Ishikawa (cell line): ENCODE data around the gene RREB1.

ENCODE experiments used
- CREB1 ChIP-seq: IDR thresholded peaks from 2 replicates; pipeline ENCODE4 v1.6.1; 2012; ENCODE audit warnings: low read depth
- EGR1 ChIP-seq: IDR thresholded peaks from 2 replicates; pipeline ENCODE4 v1.6.1; 2012
- EP300 ChIP-seq: IDR thresholded peaks from 2 replicates; pipeline ENCODE4 v1.6.1; 2012; ENCODE audit warnings: borderline replicate concordance
- RAD21 ChIP-seq: IDR thresholded peaks from 2 replicates; pipeline ENCODE4 v1.6.1; 2012; ENCODE audit warnings: low read depth
- REST ChIP-seq: IDR thresholded peaks from 2 replicates; pipeline ENCODE4 v1.6.1; 2012; ENCODE audit warnings: low read depth, mild to moderate bottlenecking
- TAF1 ChIP-seq: IDR thresholded peaks from 2 replicates; pipeline ENCODE4 v1.6.1; 2012; ENCODE audit warnings: low read depth, mild to moderate bottlenecking
- TCF12 ChIP-seq: IDR thresholded peaks from 2 replicates; pipeline ENCODE4 v1.6.1; 2012; ENCODE audit warnings: low read depth
- TEAD4 ChIP-seq: IDR thresholded peaks from 2 replicates; pipeline ENCODE4 v1.6.1; 2012
- YY1 ChIP-seq: IDR thresholded peaks from 2 replicates; pipeline ENCODE4 v1.6.1; 2012; ENCODE audit warnings: low read depth
- ZBTB7A ChIP-seq: IDR thresholded peaks from 2 replicates; pipeline ENCODE4 v1.6.1; 2012; ENCODE audit warnings: low read depth
- TF ChIP-seq, protein P1 (sequence below): IDR thresholded peaks from 2 replicates; pipeline ENCODE4 v1.6.1; 2012

- TF ChIP-seq EP300 (peak; percentile 48; the same call in 1 of the 2 replicates), REST (no peak), ZBTB7A (no peak), TEAD4 (peak; percentile 80), TAF1 (no peak), EGR1 (no peak), CREB1 (no peak), TCF12 (no peak), RAD21 (no peak; the same call in 1 of the 2 replicates), YY1 (no peak)
- TF ChIP-seq, protein P1, sequence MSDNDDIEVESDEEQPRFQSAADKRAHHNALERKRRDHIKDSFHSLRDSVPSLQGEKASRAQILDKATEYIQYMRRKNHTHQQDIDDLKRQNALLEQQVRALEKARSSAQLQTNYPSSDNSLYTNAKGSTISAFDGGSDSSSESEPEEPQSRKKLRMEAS, result peak; percentile 68; the same call in 1 of the 2 replicates
These were observed 44.7 kb downstream of the RREB1 start for GRCh38 chr6:7152462-7152861.
